H9 (cell line): ENCODE results near the gene IL21R. TPM values are rescaled to one million over a fixed set of nuclear protein-coding genes. Genes with fewer than 3 reads are reported as not detected.

Experiments
- DNase-seq: peaks from one replicate; pipeline ENCODE4 v3.0.0-alpha.2; 2017
- H2AFZ ChIP-seq: one replicate; pipeline ENCODE4 v1.6.1; 2013; ENCODE audit warnings: mild to moderate bottlenecking, low read length, control low read depth, moderate library complexity
- H2AK5ac ChIP-seq: 2 replicates; pipeline ENCODE4 v1.6.1; 2013; ENCODE audit warnings: low read length, control low read depth, mixed read lengths; ENCODE audit not compliant: insufficient read length
- H2BK120ac ChIP-seq: one replicate; pipeline ENCODE4 v1.6.1; 2013; ENCODE audit warnings: low read depth, mild to moderate bottlenecking, low read length, control low read depth, inconsistent platforms; ENCODE audit not compliant: poor library complexity, severe bottlenecking
- H2BK12ac ChIP-seq: 2 replicates; pipeline ENCODE4 v1.6.1; 2013; ENCODE audit warnings: low read length, control low read depth, mixed read lengths, low read depth; ENCODE audit not compliant: insufficient read length
- H2BK15ac ChIP-seq: 2 replicates; pipeline ENCODE4 v1.6.1; 2013; ENCODE audit warnings: low read depth, low read length, control low read depth
- H2BK20ac ChIP-seq: one replicate; pipeline ENCODE4 v1.6.1; 2013; ENCODE audit warnings: low read depth, mild to moderate bottlenecking, low read length, control low read depth, inconsistent platforms; ENCODE audit not compliant: poor library complexity, severe bottlenecking
- H2BK5ac ChIP-seq: 2 replicates; pipeline ENCODE4 v1.6.1; 2013; ENCODE audit warnings: low read length, control low read depth, mixed read lengths; ENCODE audit not compliant: insufficient read length
- H3K14ac ChIP-seq: 2 replicates; pipeline ENCODE4 v1.6.1; 2013; ENCODE audit warnings: low read length, control low read depth; ENCODE audit not compliant: insufficient read depth
- H3K18ac ChIP-seq: 2 replicates; pipeline ENCODE4 v1.6.1; 2013; ENCODE audit warnings: low read depth, mild to moderate bottlenecking, mixed read lengths, low read length, control low read depth; ENCODE audit not compliant: insufficient read length
- H3K23ac ChIP-seq: 2 replicates; pipeline ENCODE4 v1.6.1; 2013; ENCODE audit warnings: low read length, control low read depth, mixed read lengths, low read depth; ENCODE audit not compliant: insufficient read length
- H3K23me2 ChIP-seq: 2 replicates; pipeline ENCODE4 v1.6.1; 2013; ENCODE audit warnings: low read depth, mild to moderate bottlenecking, mixed read lengths, low read length, control low read depth; ENCODE audit not compliant: insufficient read length, poor library complexity, severe bottlenecking
- H3K27ac ChIP-seq: 2 replicates; pipeline ENCODE4 v1.5.1; 2013; ENCODE audit warnings: low read length, control low read depth, mixed read lengths, low read depth; ENCODE audit not compliant: insufficient read length
- H3K27me3 ChIP-seq: 2 replicates; pipeline ENCODE4 v1.6.1; 2013; ENCODE audit warnings: low read length, control low read depth, inconsistent platforms; ENCODE audit not compliant: insufficient read depth
- H3K4ac ChIP-seq: 2 replicates; pipeline ENCODE4 v1.6.1; 2013; ENCODE audit warnings: low read depth, mild to moderate bottlenecking, control low read depth, inconsistent platforms, low read length, moderate library complexity
- H3K4me1 ChIP-seq: 2 replicates; pipeline ENCODE4 v1.6.1; 2013; ENCODE audit warnings: low read length, control low read depth, inconsistent platforms; ENCODE audit not compliant: insufficient read depth
- H3K4me2 ChIP-seq: 2 replicates; pipeline ENCODE4 v1.6.1; 2013; ENCODE audit warnings: low read length, control low read depth, mixed read lengths; ENCODE audit not compliant: insufficient read length, insufficient read depth
- H3K56ac ChIP-seq: 2 replicates; pipeline ENCODE4 v1.6.1; 2013; ENCODE audit warnings: low read depth, mild to moderate bottlenecking, mixed read lengths, low read length, control low read depth; ENCODE audit not compliant: insufficient read length
- H3K79me1 ChIP-seq: 2 replicates; pipeline ENCODE4 v1.6.1; 2013; ENCODE audit warnings: low read depth, mild to moderate bottlenecking, moderate library complexity, low read length, control low read depth, inconsistent platforms; ENCODE audit not compliant: insufficient read depth, poor library complexity, severe bottlenecking
- H3K79me2 ChIP-seq: 2 replicates; pipeline ENCODE4 v1.6.1; 2013; ENCODE audit warnings: low read length, control low read depth, inconsistent platforms; ENCODE audit not compliant: insufficient read depth
- H3K9ac ChIP-seq: 2 replicates; pipeline ENCODE4 v1.6.1; 2013; ENCODE audit warnings: low read length, control low read depth, mixed read lengths; ENCODE audit not compliant: insufficient read length; ENCODE audit errors: extremely low read depth
- H3K9me3 ChIP-seq: one replicate; pipeline ENCODE4 v1.6.1; 2013; ENCODE audit warnings: low read depth, low read length, inconsistent platforms; ENCODE audit not compliant: control insufficient read depth
- H3T11ph ChIP-seq: one replicate; pipeline ENCODE4 v1.6.1; 2013; ENCODE audit warnings: mild to moderate bottlenecking, low read length, control low read depth, inconsistent platforms
- H4K20me1 ChIP-seq: one replicate; pipeline ENCODE4 v1.6.1; 2013; ENCODE audit not compliant: control insufficient read depth, insufficient read length, insufficient read depth
- H4K5ac ChIP-seq: 2 replicates; pipeline ENCODE4 v1.6.1; 2013; ENCODE audit warnings: low read depth, mild to moderate bottlenecking, mixed read lengths, low read length, control low read depth; ENCODE audit not compliant: insufficient read length
- H4K8ac ChIP-seq: replicated peaks from 2 replicates; pipeline ENCODE4 v1.6.1; 2013; ENCODE audit warnings: low read length, control low read depth, mixed read lengths, low read depth; ENCODE audit not compliant: insufficient read length
- H4K91ac ChIP-seq: 2 replicates; pipeline ENCODE4 v1.6.1; 2013; ENCODE audit warnings: low read depth, mild to moderate bottlenecking, moderate library complexity, mixed read lengths, low read length, control low read depth; ENCODE audit not compliant: insufficient read length
- H3K27ac Mint-ChIP-seq, 3 experiments: 2 replicates in 2 of 3; 3 replicates in 1 of 3; pipeline ENCODE4 v1.8.0; 2020 to 2021; ENCODE audit warnings: mixed read lengths in 3 of 3, mild to moderate bottlenecking in 1 of 3, moderate library complexity in 1 of 3
- H3K27me3 Mint-ChIP-seq: 2 replicates; pipeline ENCODE4 v1.8.0; 2021; ENCODE audit warnings: low read depth, mild to moderate bottlenecking, moderate library complexity, mixed read lengths
- H3K36me3 Mint-ChIP-seq, 3 experiments: 2 replicates in 2 of 3; 3 replicates in 1 of 3; pipeline ENCODE4 v1.8.0; 2020 to 2021; ENCODE audit warnings: low read depth in 3 of 3, mixed read lengths in 3 of 3; ENCODE audit not compliant: insufficient read depth in 1 of 3
- H3K4me1 Mint-ChIP-seq, 2 experiments: 2 replicates each; pipeline ENCODE4 v1.8.0; 2020; ENCODE audit warnings: mixed read lengths in 2 of 2
- H3K4me3 Mint-ChIP-seq, 2 experiments: 2 replicates in 1 of 2; 3 replicates in 1 of 2; pipeline ENCODE4 v1.8.0; 2020 to 2021; ENCODE audit warnings: mild to moderate bottlenecking in 2 of 2, mixed read lengths in 2 of 2, moderate library complexity in 1 of 2
- H3K9me3 Mint-ChIP-seq, 2 experiments: 2 replicates in 1 of 2; 3 replicates in 1 of 2; pipeline ENCODE4 v1.8.0; 2020; ENCODE audit warnings: mild to moderate bottlenecking in 2 of 2, mixed read lengths in 2 of 2, moderate library complexity in 1 of 2
- WGBS: extraction: QIAGEN DNeasy Blood & Tissue Kit; methylation state at CpG from one replicate; pipeline ENCODE4 v1.1.7; 2013; ENCODE audit warnings: missing lambda C conversion rate, low lambda C conversion rate, mixed read lengths; ENCODE audit not compliant: insufficient read length; ENCODE audit errors: extremely low coverage; 5-methylcytosine and 5-hydroxymethylcytosine counted together
- total RNA-seq: library from RNA; stranded (reverse); gene quantifications from 2 replicates; pipeline ENCODE4 v1.2.1, GENCODE V29; 2021
- TF ChIP-seq, protein P1 (sequence below): fragments of 200-600 bp; sonication (generic); conservative IDR thresholded peaks from 3 replicates; pipeline ENCODE4 v1.8.0; 2021; ENCODE audit warnings: antibody characterized with exemption, mild to moderate bottlenecking

IL21R gene
- total RNA-seq, 1 experiment from 2014 or later: 0.07 TPM

DNA sequence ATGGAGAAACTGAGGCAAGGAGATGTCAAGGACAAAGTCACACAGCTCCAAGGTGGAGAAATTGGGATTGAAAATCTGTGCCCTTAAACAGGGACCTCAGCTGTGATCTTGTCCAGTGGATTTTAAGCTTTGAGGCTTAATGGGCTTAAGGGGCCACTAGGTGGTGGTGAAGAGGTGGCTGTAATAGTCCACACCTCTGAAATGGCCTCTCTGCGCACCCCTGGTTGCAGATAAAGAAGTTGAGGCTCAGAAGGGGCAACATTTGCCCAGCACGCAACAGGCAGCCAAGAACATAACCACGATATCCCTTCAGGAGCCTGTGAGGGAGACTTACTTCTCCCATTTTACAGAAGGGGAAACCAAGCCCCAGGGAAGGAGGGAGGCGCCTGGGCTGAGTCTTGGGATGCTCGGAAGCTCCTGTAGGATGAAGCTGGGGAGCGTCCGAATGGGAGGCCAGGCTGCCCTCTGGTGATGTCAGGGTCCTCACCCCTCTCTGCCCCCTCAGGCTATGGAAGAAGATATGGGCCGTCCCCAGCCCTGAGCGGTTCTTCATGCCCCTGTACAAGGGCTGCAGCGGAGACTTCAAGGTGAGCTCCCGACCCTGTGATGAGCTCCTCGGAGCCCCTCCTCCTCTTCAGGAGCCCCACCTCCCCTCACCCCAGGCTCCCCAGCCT is 43.7 kb downstream of the IL21R start:
- Histone ChIP-seq H3K23ac (no peak overlapping the region), H2BK15ac (no peak overlapping the region), H3K4ac (no peak overlapping the region), H2BK12ac (no peak overlapping the region), H2BK5ac (no peak overlapping the region), H4K8ac (no peak overlapping the region), H3K4me1 (no peaks in the 10 kb centered on the region), H3K27me3 (no peaks in the 10 kb centered on the region), H4K20me1 (no peaks in the 10 kb centered on the region), H2BK20ac (no peak overlapping the region), H3T11ph (no peak overlapping the region), H2BK120ac (no peak overlapping the region), H3K23me2 (no peaks in the 10 kb centered on the region), H3K56ac (no peak overlapping the region), H2AK5ac (no peak overlapping the region), H3K14ac (no peak overlapping the region), H3K27ac (no peak overlapping the region), H3K9ac (no peak overlapping the region), H3K79me2 (no peaks in the 10 kb centered on the region), H3K9me3 (peaks cover 15% of the 10 kb centered on the region), H3K79me1 (no peaks in the 10 kb centered on the region), H2AFZ (no peak overlapping the region), H3K18ac (no peak overlapping the region), H3K4me2 (no peak overlapping the region), H4K91ac (no peak overlapping the region), H4K5ac (no peak overlapping the region)
- Mint-ChIP-seq H3K27ac (no peak overlapping the region), H3K4me3 (no peak overlapping the region), H3K9me3 (peaks cover 16 to 22% of the 10 kb centered on the region in 2 experiments), H3K36me3 (peaks cover 12 to 16% (median 13%) of the 10 kb centered on the region in 3 experiments), H3K4me1 (peaks cover 2 to 3% of the 10 kb centered on the region in 2 experiments; a peak in 2 of 4 replicates), H3K27me3 (peaks cover 4% of the 10 kb centered on the region; the same call in 1 of the 2 replicates)
- WGBS: no CpG with 5 or more reads among the region's 12 CpGs
- DNase-seq: no peak
- TF ChIP-seq, protein P1, sequence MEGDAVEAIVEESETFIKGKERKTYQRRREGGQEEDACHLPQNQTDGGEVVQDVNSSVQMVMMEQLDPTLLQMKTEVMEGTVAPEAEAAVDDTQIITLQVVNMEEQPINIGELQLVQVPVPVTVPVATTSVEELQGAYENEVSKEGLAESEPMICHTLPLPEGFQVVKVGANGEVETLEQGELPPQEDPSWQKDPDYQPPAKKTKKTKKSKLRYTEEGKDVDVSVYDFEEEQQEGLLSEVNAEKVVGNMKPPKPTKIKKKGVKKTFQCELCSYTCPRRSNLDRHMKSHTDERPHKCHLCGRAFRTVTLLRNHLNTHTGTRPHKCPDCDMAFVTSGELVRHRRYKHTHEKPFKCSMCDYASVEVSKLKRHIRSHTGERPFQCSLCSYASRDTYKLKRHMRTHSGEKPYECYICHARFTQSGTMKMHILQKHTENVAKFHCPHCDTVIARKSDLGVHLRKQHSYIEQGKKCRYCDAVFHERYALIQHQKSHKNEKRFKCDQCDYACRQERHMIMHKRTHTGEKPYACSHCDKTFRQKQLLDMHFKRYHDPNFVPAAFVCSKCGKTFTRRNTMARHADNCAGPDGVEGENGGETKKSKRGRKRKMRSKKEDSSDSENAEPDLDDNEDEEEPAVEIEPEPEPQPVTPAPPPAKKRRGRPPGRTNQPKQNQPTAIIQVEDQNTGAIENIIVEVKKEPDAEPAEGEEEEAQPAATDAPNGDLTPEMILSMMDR: peak; percentile 36
